Measurements from ENCODE around the gene P3H4. TPM values are rescaled to one million over a fixed set of nuclear protein-coding genes. Genes with fewer than 3 reads are reported as not detected.

The P3H4 gene
- total RNA-seq, 1 experiment from 2014 or later = 24.0 TPM

- no peaks in the 10 kb centered on the region; the same call in 1 of the 2 replicates for H3K79me2 ChIP-seq (ENCODE audit: insufficient read depth, low read length)
- no CpG with 5 or more reads among the region's 4 CpGs for whole genome bisulfite sequencing (ENCODE audit: extremely low coverage, insufficient read length, low lambda C conversion rate)
Observed at GRCh38 chr17:41848788-41849187, 37.0 kb upstream of the P3H4 start.

More at GRCh38 chr17:41848788-41849187, 37.0 kb upstream of the P3H4 start:
- Mint-ChIP-seq H3K27me3 (ENCODE audit: low read depth) (no peaks in the 10 kb centered on the region), H3K27ac (no peak overlapping the region), H3K4me3 (no peak overlapping the region), H3K4me1 (no peaks in the 10 kb centered on the region), H3K9me3 (no peaks in the 10 kb centered on the region), H3K36me3 (ENCODE audit: insufficient read depth in 1 of 3, low read depth in 3 of 3) (peaks cover 2 to 15% (median 10%) of the 10 kb centered on the region in 3 experiments; a peak in 6 of 7 replicates)
- Histone ChIP-seq H3K23me2 (ENCODE audit: insufficient read length, low read depth, low read length, poor library complexity, severe bottlenecking) (no peaks in the 10 kb centered on the region), H3K4ac (ENCODE audit: low read depth, low read length) (no peak overlapping the region), H2AFZ (ENCODE audit: low read length) (no peak overlapping the region), H3K23ac (ENCODE audit: insufficient read length, low read depth, low read length) (no peak overlapping the region), H4K8ac (replicated peaks; ENCODE audit: insufficient read length, low read depth, low read length) (no peak overlapping the region), H3K27ac (ENCODE audit: insufficient read length, low read depth, low read length) (no peak overlapping the region), H2BK5ac (ENCODE audit: insufficient read length, low read length) (no peak overlapping the region), H3K27me3 (ENCODE audit: insufficient read depth, low read length) (no peaks in the 10 kb centered on the region), H2BK120ac (ENCODE audit: low read depth, low read length, poor library complexity, severe bottlenecking) (no peak overlapping the region), H3K9me3 (ENCODE audit: control insufficient read depth, low read depth, low read length) (no peaks in the 10 kb centered on the region), H3K4me2 (ENCODE audit: insufficient read depth, insufficient read length, low read length) (no peak overlapping the region), H3K14ac (ENCODE audit: insufficient read depth, low read length) (no peak overlapping the region), H2BK20ac (ENCODE audit: low read depth, low read length, poor library complexity, severe bottlenecking) (no peak overlapping the region), H3T11ph (ENCODE audit: low read length) (no peak overlapping the region), H4K91ac (ENCODE audit: insufficient read length, low read depth, low read length) (no peak overlapping the region), H3K9ac (ENCODE audit: extremely low read depth, insufficient read length, low read length) (no peak overlapping the region), H4K5ac (ENCODE audit: insufficient read length, low read depth, low read length) (no peak overlapping the region), H3K18ac (ENCODE audit: insufficient read length, low read depth, low read length) (no peak overlapping the region), H2BK12ac (ENCODE audit: insufficient read length, low read depth, low read length) (no peak overlapping the region), H3K79me1 (ENCODE audit: insufficient read depth, low read depth, low read length, poor library complexity, severe bottlenecking) (peaks cover 6% of the 10 kb centered on the region), H3K4me1 (ENCODE audit: insufficient read depth, low read length) (no peaks in the 10 kb centered on the region), H4K20me1 (ENCODE audit: control insufficient read depth, insufficient read depth, insufficient read length) (no peaks in the 10 kb centered on the region), H2BK15ac (ENCODE audit: low read depth, low read length) (no peak overlapping the region), H2AK5ac (ENCODE audit: insufficient read length, low read length) (no peak overlapping the region), H3K56ac (ENCODE audit: insufficient read length, low read depth, low read length) (no peak overlapping the region)
- no peak for DNase-seq
- TF ChIP-seq CTCF (conservative IDR thresholded peaks at IDR 0.05) = no peak

Measured in H9 (cell line).